Astrocyte (in vitro differentiated cells and primary cell): ENCODE data around the gene CDK5RAP2. TPM values are rescaled to one million over a fixed set of nuclear protein-coding genes. Genes with fewer than 3 reads are reported as not detected.

ENCODE experiments used
- DNase-seq: peaks from one replicate; pipeline ENCODE4 v3.0.0-alpha.2; 2010; ENCODE audit warnings: low read depth
- FAIRE-seq: peaks from 2 replicates; lab custom pipeline; 2011; peaks lifted over from hg19 to GRCh38; lab: Jason Lieb, UNC
- H2AFZ ChIP-seq: 2 replicates; pipeline ENCODE4 v1.6.0; 2012; ENCODE audit warnings: low read depth, low read length, inconsistent platforms
- H3K27ac ChIP-seq: 2 replicates; pipeline ENCODE4 v1.5.1; 2011; ENCODE audit warnings: low read depth, low read length, inconsistent platforms
- H3K27me3 ChIP-seq: 2 replicates; pipeline ENCODE4 v1.6.0; 2011; ENCODE audit warnings: low read length, inconsistent platforms; ENCODE audit not compliant: insufficient read depth
- H3K36me3 ChIP-seq: 2 replicates; pipeline ENCODE4 v1.5.1; 2011; ENCODE audit warnings: low read length, inconsistent platforms; ENCODE audit not compliant: insufficient read depth
- H3K4me1 ChIP-seq: 2 replicates; pipeline ENCODE4 v1.5.1; 2011; ENCODE audit warnings: low read length, inconsistent platforms; ENCODE audit not compliant: insufficient read depth
- H3K4me2 ChIP-seq: 2 replicates; pipeline ENCODE4 v1.6.0; 2012; ENCODE audit warnings: low read length, inconsistent platforms
- H3K4me3 ChIP-seq: 2 replicates; pipeline ENCODE4 v1.5.1; 2011; ENCODE audit warnings: low read depth, mild to moderate bottlenecking, low read length, inconsistent platforms; ENCODE audit not compliant: insufficient read depth
- H3K79me2 ChIP-seq: 2 replicates; pipeline ENCODE4 v1.6.0; 2012; ENCODE audit warnings: mild to moderate bottlenecking, low read length, inconsistent platforms; ENCODE audit not compliant: insufficient read depth
- H3K9ac ChIP-seq: 2 replicates; pipeline ENCODE4 v1.6.0; 2012; ENCODE audit warnings: mild to moderate bottlenecking, low read length, inconsistent platforms
- H3K9me3 ChIP-seq: 2 replicates; pipeline ENCODE4 v1.5.1; 2012; ENCODE audit warnings: low read depth, mild to moderate bottlenecking, low read length, inconsistent platforms; ENCODE audit not compliant: insufficient read depth
- H4K20me1 ChIP-seq: 2 replicates; pipeline ENCODE4 v1.6.0; 2012; ENCODE audit warnings: low read length, inconsistent platforms; ENCODE audit not compliant: insufficient read depth
- H3K27ac Mint-ChIP-seq: one replicate; pipeline ENCODE4 v1.8.0; 2021; ENCODE audit warnings: mild to moderate bottlenecking, mixed read lengths; ENCODE audit not compliant: unreplicated experiment
- H3K27me3 Mint-ChIP-seq: one replicate; pipeline ENCODE4 v1.8.0; 2021; ENCODE audit warnings: low read depth, mixed read lengths; ENCODE audit not compliant: unreplicated experiment
- H3K36me3 Mint-ChIP-seq: one replicate; pipeline ENCODE4 v1.8.0; 2021; ENCODE audit warnings: low read depth, mixed read lengths; ENCODE audit not compliant: unreplicated experiment
- H3K4me1 Mint-ChIP-seq: one replicate; pipeline ENCODE4 v1.8.0; 2021; ENCODE audit warnings: low read depth, mixed read lengths; ENCODE audit not compliant: unreplicated experiment
- H3K4me3 Mint-ChIP-seq: one replicate; pipeline ENCODE4 v1.8.0; 2021; ENCODE audit warnings: mild to moderate bottlenecking, moderate library complexity, mixed read lengths; ENCODE audit not compliant: unreplicated experiment
- H3K9me3 Mint-ChIP-seq: one replicate; pipeline ENCODE4 v1.8.0; 2021; ENCODE audit warnings: mild to moderate bottlenecking, mixed read lengths; ENCODE audit not compliant: unreplicated experiment
- CTCF ChIP-seq: IDR thresholded peaks from 2 replicates; pipeline ENCODE4 v1.5.1; 2011; ENCODE audit warnings: low read depth, mild to moderate bottlenecking, inconsistent platforms, low read length, moderate library complexity; ENCODE audit not compliant: insufficient read depth
- EZH2 ChIP-seq: IDR thresholded peaks from 2 replicates; pipeline ENCODE4 v1.6.1; 2012; ENCODE audit warnings: mild to moderate bottlenecking, low read length, inconsistent platforms; ENCODE audit not compliant: insufficient read depth
- total RNA-seq: library from RNA; stranded (reverse); gene quantifications from 2 replicates; pipeline ENCODE4 v1.2.1, GENCODE V29; 2021

Gene CDK5RAP2
- total RNA-seq, 1 donor from 2014 or later, result 36.3 TPM

GRCh38 chr9:120408680-120409258, 171.2 kb downstream of the CDK5RAP2 start:
- Mint-ChIP-seq H3K9me3 (no peaks in the 10 kb centered on the region), H3K27ac (no peak overlapping the region), H3K36me3 (peaks cover 13% of the 10 kb centered on the region), H3K4me3 (no peak overlapping the region), H3K4me1 (peaks cover 32% of the 10 kb centered on the region), H3K27me3 (no peaks in the 10 kb centered on the region)
- Histone ChIP-seq H2AFZ (no peak overlapping the region), H3K4me2 (no peak overlapping the region), H3K79me2 (no peaks in the 10 kb centered on the region), H3K4me1 (peaks cover 13% of the 10 kb centered on the region), H4K20me1 (no peaks in the 10 kb centered on the region), H3K27me3 (no peaks in the 10 kb centered on the region), H3K27ac (no peak overlapping the region), H3K36me3 (peaks cover 4% of the 10 kb centered on the region), H3K4me3 (no peak overlapping the region), H3K9me3 (no peaks in the 10 kb centered on the region), H3K9ac (no peak overlapping the region)
- FAIRE-seq (no peak), DNase-seq (no peak)
- no peak for TF ChIP-seq EZH2
- no peak for TF ChIP-seq CTCF

- Histone ChIP-seq H3K36me3 (peaks cover 7% of the 10 kb centered on the region), H2AFZ (no peak overlapping the region), H3K4me3 (no peak overlapping the region), H3K27ac (no peak overlapping the region), H4K20me1 (no peaks in the 10 kb centered on the region), H3K27me3 (no peaks in the 10 kb centered on the region), H3K9me3 (no peaks in the 10 kb centered on the region), H3K4me1 (peaks cover 24% of the 10 kb centered on the region), H3K9ac (no peak overlapping the region), H3K4me2 (no peak overlapping the region), H3K79me2 (no peaks in the 10 kb centered on the region)
- Mint-ChIP-seq H3K4me1 (peaks cover 30% of the 10 kb centered on the region), H3K27me3 (no peaks in the 10 kb centered on the region), H3K4me3 (no peak overlapping the region), H3K27ac (no peak overlapping the region), H3K9me3 (no peaks in the 10 kb centered on the region), H3K36me3 (peaks cover 13% of the 10 kb centered on the region)
- DNase-seq (no peak), FAIRE-seq (no peak)
- no peak for TF ChIP-seq CTCF
- TF ChIP-seq EZH2, result no peak
These were observed 174.1 kb downstream of the CDK5RAP2 start for GRCh38 chr9:120405860-120406259.

- Mint-ChIP-seq H3K36me3 (peaks cover 13% of the 10 kb centered on the region), H3K27ac (no peak overlapping the region), H3K9me3 (no peaks in the 10 kb centered on the region), H3K4me3 (no peak overlapping the region), H3K27me3 (no peaks in the 10 kb centered on the region), H3K4me1 (peaks cover 30% of the 10 kb centered on the region)
- no peak overlapping the region for H3K4me2 ChIP-seq
- no peaks in the 10 kb centered on the region for H4K20me1 ChIP-seq
- H3K9ac ChIP-seq, result no peak overlapping the region
- peaks cover 24% of the 10 kb centered on the region for H3K4me1 ChIP-seq
- H3K4me3 ChIP-seq, result no peak overlapping the region
- H3K36me3 ChIP-seq, result peaks cover 12% of the 10 kb centered on the region
- TF ChIP-seq EZH2 (no peak), CTCF (no peak)
- H3K79me2 ChIP-seq, result no peaks in the 10 kb centered on the region
- H3K9me3 ChIP-seq, result no peaks in the 10 kb centered on the region
- no peak for DNase-seq
- no peak overlapping the region for H3K27ac ChIP-seq
- FAIRE-seq, result no peak
- no peaks in the 10 kb centered on the region for H3K27me3 ChIP-seq
- no peak overlapping the region for H2AFZ ChIP-seq
These were observed 174.8 kb downstream of the CDK5RAP2 start for GRCh38 chr9:120405134-120405533.
